ENCODE measurements around the gene TEX36. TPM values are rescaled to one million over a fixed set of nuclear protein-coding genes. Genes with fewer than 3 reads are reported as not detected.
"Not testable (repeated sequence)": the region's sequence is repeated elsewhere in the genome, so short reads cannot be mapped to it uniquely, and the experiment has no call there.

The TEX36 gene
- total and polyA plus RNA-seq, 2 donors from 2014 or later = not detected

GRCh38 chr10:125621052-125621451, 61.9 kb downstream of the TEX36 start:
- Histone ChIP-seq H3K36me3 (ENCODE audit: control insufficient read depth in 2 of 3, insufficient read depth in 3 of 3, low read length in 3 of 3) (no peaks in the 10 kb centered on the region), H3K9ac (ENCODE audit: low read length in 3 of 3) (no peak overlapping the region), H3K4me3 (ENCODE audit: low read length in 3 of 3) (no peak overlapping the region), H3K9me3 (ENCODE audit: control insufficient read depth in 2 of 3, insufficient read depth in 1 of 3, low read length in 3 of 3) (peaks cover 0 to 3% (median 0%) of the 10 kb centered on the region in 3 donors), H3K27ac (ENCODE audit: low read depth in 2 of 2, low read length in 2 of 2) (no peak overlapping the region), H3K27me3 (ENCODE audit: control insufficient read depth, insufficient read depth, low read length) (no peaks in the 10 kb centered on the region), H3K4me1 (ENCODE audit: control insufficient read depth in 2 of 3, insufficient read depth in 2 of 3, low read depth in 1 of 3, low read length in 3 of 3) (no peaks in the 10 kb centered on the region)
- intact Hi-C loops (cut with DNase I) = no loop called here
- TF ChIP-seq, protein P1, sequence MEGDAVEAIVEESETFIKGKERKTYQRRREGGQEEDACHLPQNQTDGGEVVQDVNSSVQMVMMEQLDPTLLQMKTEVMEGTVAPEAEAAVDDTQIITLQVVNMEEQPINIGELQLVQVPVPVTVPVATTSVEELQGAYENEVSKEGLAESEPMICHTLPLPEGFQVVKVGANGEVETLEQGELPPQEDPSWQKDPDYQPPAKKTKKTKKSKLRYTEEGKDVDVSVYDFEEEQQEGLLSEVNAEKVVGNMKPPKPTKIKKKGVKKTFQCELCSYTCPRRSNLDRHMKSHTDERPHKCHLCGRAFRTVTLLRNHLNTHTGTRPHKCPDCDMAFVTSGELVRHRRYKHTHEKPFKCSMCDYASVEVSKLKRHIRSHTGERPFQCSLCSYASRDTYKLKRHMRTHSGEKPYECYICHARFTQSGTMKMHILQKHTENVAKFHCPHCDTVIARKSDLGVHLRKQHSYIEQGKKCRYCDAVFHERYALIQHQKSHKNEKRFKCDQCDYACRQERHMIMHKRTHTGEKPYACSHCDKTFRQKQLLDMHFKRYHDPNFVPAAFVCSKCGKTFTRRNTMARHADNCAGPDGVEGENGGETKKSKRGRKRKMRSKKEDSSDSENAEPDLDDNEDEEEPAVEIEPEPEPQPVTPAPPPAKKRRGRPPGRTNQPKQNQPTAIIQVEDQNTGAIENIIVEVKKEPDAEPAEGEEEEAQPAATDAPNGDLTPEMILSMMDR (IDR thresholded peaks at IDR 0.05; ENCODE audit: borderline replicate concordance, extremely low read depth, insufficient read depth) = no peak
- FAIRE-seq = no peak
- no peak for DNase-seq

DNA sequence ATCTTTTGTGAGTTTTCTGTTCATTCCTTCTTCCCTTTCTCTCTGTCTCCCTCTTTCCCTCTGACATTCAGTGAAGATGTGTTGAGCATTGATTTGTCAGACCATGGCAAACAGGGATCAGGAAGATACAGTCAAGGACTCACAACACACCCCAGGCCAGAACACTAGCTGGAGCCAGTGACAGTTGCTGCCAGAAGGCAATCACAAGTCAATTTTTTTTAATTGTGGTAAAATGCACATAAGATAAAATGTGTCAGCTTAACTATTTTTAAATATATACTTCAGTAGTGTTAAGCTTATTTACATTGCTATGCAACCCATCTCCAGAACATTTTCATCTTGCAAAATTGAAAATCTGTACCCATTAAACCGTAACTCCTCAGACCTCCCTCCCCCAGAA, 62.6 kb downstream of the TEX36 start:
- no peak overlapping the region for H3K27ac ChIP-seq (ENCODE audit: low read depth in 2 of 2, low read length in 2 of 2)
- no peak overlapping the region for H3K9ac ChIP-seq (ENCODE audit: low read length in 3 of 3)
- no peak for FAIRE-seq
- H3K27me3 ChIP-seq (ENCODE audit: control insufficient read depth, insufficient read depth, low read length) = no peaks in the 10 kb centered on the region
- no peak overlapping the region for H3K4me3 ChIP-seq (ENCODE audit: low read length in 3 of 3)
- TF ChIP-seq, protein P1 (IDR thresholded peaks at IDR 0.05; ENCODE audit: borderline replicate concordance, extremely low read depth, insufficient read depth) = no peak
- no peak for DNase-seq
- peaks cover 0 to 3% (median 0%) of the 10 kb centered on the region in 3 donors for H3K9me3 ChIP-seq (ENCODE audit: control insufficient read depth in 2 of 3, insufficient read depth in 1 of 3, low read length in 3 of 3)
- intact Hi-C loops (cut with DNase I) = no loop called here
- no peaks in the 10 kb centered on the region for H3K36me3 ChIP-seq (ENCODE audit: control insufficient read depth in 2 of 3, insufficient read depth in 3 of 3, low read length in 3 of 3)
- H3K4me1 ChIP-seq (ENCODE audit: control insufficient read depth in 2 of 3, insufficient read depth in 2 of 3, low read depth in 1 of 3, low read length in 3 of 3) = no peaks in the 10 kb centered on the region

DNA sequence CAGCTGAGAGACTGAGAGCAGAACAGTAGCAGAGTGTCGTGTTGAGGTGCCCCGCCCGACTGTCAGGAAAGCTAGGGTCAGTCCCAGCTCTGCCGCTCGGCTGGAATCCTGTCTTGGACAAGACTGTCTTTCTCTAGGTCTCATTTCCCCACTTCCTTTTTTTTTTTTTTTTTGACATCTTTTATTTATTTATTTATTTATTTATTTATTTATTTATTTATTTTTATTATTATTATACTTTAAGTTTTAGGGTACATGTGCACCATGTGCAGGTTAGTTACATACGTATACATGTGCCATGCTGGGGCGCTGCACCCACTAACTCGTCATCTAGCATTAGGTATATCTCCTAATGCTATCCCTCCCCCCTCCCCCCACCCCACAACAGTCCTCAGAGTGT, 69.9 kb downstream of the TEX36 start:
- H3K4me3 ChIP-seq (ENCODE audit: low read length in 3 of 3); H3K4me1 ChIP-seq (ENCODE audit: control insufficient read depth in 2 of 3, insufficient read depth in 2 of 3, low read depth in 1 of 3, low read length in 3 of 3); H3K9ac ChIP-seq (ENCODE audit: low read length in 3 of 3); H3K9me3 ChIP-seq (ENCODE audit: control insufficient read depth in 2 of 3, insufficient read depth in 1 of 3, low read length in 3 of 3); intact Hi-C loops (cut with DNase I); H3K36me3 ChIP-seq (ENCODE audit: control insufficient read depth in 2 of 3, insufficient read depth in 3 of 3, low read length in 3 of 3); H3K27me3 ChIP-seq (ENCODE audit: control insufficient read depth, insufficient read depth, low read length); DNase-seq; FAIRE-seq; H3K27ac ChIP-seq (ENCODE audit: low read depth in 2 of 2, low read length in 2 of 2): not testable (repeated sequence)

DNA sequence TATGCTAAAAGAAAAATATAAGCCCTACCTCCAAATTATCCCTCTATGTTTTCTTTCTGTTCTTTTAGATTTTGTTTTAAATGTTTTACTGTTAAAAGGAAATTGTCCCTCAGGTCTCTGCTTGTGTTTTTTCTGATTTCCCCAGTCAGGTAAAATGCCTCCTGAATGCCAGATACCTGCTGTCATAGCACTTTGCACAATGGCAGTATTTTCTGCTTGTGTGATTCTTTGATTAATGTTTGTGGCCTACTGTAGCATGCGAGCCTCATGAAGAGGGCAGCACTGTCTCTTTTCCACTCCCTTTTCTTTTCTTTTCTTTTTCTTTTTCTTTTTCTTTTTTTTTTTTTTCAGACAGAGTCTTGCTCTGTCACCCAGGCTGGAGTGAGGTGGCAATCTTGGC, 71.2 kb downstream of the TEX36 start:
- no peaks in the 10 kb centered on the region for H3K36me3 ChIP-seq (ENCODE audit: control insufficient read depth in 2 of 3, insufficient read depth in 3 of 3, low read length in 3 of 3)
- no peak overlapping the region for H3K4me3 ChIP-seq (ENCODE audit: low read length in 3 of 3)
- no peak overlapping the region for H3K27ac ChIP-seq (ENCODE audit: low read depth in 2 of 2, low read length in 2 of 2)
- DNase-seq (no peak), FAIRE-seq (no peak)
- TF ChIP-seq, protein P1 (IDR thresholded peaks at IDR 0.05; ENCODE audit: borderline replicate concordance, extremely low read depth, insufficient read depth) = no peak
- no peaks in the 10 kb centered on the region for H3K4me1 ChIP-seq (ENCODE audit: control insufficient read depth in 2 of 3, insufficient read depth in 2 of 3, low read depth in 1 of 3, low read length in 3 of 3)
- no peak overlapping the region for H3K9ac ChIP-seq (ENCODE audit: low read length in 3 of 3)
- intact Hi-C loops (cut with DNase I) = no loop called here
- H3K27me3 ChIP-seq (ENCODE audit: control insufficient read depth, insufficient read depth, low read length) = no peaks in the 10 kb centered on the region
- H3K9me3 ChIP-seq (ENCODE audit: control insufficient read depth in 2 of 3, insufficient read depth in 1 of 3, low read length in 3 of 3) = no peaks in the 10 kb centered on the region

Data from kidney (tissue), 14 donors.